HG03108 (cell line): ENCODE measurements around the gene PYGB.

Experiments used
- ATAC-seq: cut with Tn5 transposase; IDR thresholded peaks from one replicate; pipeline ENCODE4 v1.9.1; 2021; ENCODE audit warnings: moderate library complexity; ENCODE audit not compliant: unreplicated experiment

PYGB gene

DNA sequence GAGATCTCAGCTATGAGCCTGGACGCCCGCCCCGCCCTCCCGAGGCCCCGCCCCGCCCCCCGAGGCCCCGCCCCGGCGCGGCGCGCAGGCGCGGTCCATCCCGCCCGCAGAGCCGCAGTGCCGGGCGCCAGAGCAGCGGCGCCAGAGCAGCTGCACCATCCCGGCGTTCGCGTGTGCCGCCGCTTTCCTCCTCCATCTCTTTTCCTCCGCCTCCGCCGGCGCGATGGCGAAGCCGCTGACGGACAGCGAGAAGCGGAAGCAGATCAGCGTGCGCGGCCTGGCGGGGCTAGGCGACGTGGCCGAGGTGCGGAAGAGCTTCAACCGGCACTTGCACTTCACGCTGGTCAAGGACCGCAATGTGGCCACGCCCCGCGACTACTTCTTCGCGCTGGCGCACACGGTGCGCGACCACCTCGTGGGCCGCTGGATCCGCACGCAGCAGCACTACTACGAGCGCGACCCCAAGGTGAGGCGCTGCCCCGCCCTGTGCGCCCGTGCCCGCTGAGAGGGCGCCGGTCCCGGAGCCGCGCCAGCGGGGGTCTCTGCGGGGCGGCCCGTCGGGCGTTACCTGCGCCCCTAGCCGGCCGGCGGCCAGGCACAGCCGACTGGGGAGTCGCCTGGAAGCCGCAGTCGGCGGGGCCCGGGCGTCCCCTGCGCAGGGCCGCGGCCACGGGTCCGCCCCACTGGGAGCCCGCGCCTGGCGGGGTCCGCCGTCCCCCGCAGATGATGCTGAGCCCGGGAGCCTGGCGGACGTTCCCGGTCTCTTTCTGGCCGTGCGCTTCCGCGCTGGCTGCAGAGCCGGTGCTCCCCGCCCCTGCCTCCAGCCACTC is at the start of gene PYGB:
Gene PYGB (plus strand): TSS at position 130 of the 830 bp plus-strand sequence. CDS start 94 bp downstream, at position 224.
- ATAC-seq = peak; percentile 51

- ATAC-seq = no peak
Measured at GRCh38 chr20:25198663-25199383, 49.1 kb upstream of the PYGB start.

- ATAC-seq = no peak
Measured at GRCh38 chr20:25199473-25200260, 48.2 kb upstream of the PYGB start.

DNA sequence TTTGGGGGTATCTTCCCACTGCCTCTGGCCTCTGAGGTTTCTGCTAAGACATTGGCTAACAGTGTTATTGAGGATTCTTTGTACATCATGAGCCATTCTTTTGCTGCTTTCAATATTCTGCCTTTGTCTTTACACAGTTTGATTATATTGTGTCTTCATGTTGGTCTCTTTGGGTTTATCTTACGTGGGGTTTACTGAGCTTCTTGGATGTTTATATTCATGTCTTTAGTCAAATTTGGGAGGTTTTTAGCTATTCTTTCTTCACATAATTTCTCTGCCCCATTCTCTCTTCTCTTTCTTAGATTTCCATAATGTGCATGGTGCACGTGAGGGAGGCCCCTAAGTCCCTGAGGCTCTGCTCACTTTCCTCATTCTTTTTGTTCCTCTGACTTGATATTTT is 44.8 kb upstream of the PYGB start:
- no peak for ATAC-seq

GRCh38 chr20:25203871-25204320 is 44.0 kb upstream of the PYGB start:
- no peak for ATAC-seq

GRCh38 chr20:25204550-25205276 is 43.2 kb upstream of the PYGB start:
- ATAC-seq = no peak

DNA sequence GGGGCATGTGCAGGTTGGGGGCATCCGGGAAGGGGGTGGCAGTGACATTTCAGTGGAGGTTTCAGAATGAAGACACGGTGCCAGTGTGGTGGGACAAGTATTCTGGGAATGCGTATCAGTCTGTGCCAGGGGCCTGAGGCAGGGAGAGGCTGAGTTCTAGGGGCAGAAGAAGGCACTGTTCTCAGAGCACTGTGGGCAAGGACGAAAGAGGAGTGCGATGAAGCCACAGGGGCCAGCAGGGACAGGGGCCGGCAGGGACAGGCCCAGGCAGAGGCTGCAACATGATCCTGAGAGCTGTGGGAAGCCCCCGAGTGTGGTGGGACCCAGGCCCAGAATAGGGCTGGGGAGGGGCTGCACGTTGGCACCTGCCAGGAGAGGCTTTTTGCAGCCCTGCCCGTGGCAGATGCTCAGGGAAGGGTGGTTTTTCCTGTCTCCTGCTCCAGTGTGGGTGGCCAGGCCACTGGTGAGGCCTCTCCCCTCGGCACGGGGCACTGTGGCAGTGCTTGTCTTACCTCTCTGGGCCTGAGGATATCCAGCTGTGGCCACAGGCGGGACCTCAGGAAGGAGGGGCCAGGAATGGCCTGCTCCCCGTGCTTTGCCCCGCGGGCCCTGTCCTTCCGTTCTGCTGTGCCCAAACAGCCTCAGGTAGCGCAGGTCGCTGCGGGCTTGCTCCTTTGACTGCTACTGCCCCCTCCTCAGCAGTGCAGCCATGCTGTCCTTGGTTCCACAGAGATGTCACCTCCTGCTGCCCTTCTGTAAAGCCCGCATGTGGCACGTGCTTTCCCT is 42.4 kb upstream of the PYGB start:
- ATAC-seq = no peak

DNA sequence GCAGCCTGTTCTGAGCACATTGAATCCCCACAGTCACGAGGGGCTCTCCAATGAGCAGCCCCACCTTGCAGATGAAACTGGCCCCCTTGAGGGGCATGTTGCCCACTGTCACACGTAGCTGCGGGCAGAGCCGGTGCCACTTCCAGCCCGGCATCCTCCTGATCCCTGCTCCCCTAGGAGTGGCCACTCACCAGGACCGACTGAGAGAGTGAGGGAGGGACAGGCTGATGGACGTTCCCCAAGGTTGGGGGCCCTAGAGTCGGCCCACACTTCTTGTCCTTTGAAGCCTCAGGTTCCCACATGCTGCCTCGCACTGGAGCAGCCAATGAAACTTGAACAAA is 41.9 kb upstream of the PYGB start:
- no peak for ATAC-seq

GRCh38 chr20:25206548-25206947 is 41.3 kb upstream of the PYGB start:
- ATAC-seq = no peak

GRCh38 chr20:25207149-25207959 is 40.5 kb upstream of the PYGB start:
- ATAC-seq = no peak

GRCh38 chr20:25207960-25208534 is 39.8 kb upstream of the PYGB start:
- no peak for ATAC-seq

DNA sequence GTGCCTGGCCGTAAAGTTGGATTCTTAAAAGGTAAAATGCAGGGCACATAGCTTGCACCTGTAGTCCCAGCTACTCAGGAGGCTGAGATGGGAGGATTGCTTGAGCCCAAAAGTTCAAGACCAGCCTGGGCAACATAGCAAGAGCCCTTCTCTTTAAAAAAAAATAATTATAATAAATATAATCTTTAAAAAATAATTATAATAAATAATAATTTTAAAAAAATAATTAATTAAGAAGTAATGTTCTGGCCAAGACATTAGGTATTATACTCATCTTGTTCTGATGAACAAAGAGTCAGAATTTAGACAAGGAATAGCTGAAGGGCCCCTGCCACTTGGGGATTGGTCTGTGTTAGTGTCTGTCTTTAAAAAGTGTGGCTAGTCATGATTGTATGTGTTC is 38.5 kb upstream of the PYGB start:
- no peak for ATAC-seq

GRCh38 chr20:25209911-25210310 is 38.0 kb upstream of the PYGB start:
- ATAC-seq = no peak

DNA sequence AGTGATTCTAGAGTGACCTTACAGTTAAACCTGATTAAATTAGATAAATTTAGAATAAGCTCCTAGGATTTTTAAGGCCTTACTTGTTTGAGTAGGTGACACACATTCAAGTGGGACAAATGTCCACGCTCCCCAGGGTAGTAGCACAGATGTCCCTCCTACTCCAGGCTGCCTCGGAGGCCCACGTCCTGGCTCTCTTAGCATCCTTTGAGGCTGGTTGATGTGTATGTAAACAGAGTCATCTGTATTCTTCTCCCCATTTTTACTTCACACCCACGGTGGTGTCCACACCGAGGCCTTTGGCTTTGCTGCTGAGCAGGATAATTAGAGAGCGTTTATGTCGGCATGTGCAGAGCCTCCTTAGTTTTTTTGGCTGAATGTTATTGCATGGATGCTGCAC is 36.6 kb upstream of the PYGB start:
- no peak for ATAC-seq

DNA sequence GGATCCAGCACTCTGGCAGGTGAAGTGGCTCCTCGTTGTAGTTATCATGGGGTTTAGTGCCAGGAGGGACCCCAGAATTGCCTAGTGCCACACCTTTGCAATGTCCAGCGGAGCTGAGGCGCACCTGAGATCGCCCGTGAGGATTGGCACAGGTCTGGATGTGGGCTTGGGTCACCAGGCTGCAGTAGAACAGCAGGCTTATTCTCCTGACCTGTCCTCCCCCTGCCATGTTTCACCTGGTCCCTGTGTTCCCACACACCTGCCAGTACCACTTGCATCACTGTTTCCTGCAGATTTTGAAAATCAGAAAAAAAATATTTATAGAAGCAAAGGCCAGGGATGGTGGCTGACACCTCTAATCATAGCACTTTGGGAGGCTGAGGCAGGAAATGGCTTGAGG is 35.6 kb upstream of the PYGB start:
- no peak for ATAC-seq

DNA sequence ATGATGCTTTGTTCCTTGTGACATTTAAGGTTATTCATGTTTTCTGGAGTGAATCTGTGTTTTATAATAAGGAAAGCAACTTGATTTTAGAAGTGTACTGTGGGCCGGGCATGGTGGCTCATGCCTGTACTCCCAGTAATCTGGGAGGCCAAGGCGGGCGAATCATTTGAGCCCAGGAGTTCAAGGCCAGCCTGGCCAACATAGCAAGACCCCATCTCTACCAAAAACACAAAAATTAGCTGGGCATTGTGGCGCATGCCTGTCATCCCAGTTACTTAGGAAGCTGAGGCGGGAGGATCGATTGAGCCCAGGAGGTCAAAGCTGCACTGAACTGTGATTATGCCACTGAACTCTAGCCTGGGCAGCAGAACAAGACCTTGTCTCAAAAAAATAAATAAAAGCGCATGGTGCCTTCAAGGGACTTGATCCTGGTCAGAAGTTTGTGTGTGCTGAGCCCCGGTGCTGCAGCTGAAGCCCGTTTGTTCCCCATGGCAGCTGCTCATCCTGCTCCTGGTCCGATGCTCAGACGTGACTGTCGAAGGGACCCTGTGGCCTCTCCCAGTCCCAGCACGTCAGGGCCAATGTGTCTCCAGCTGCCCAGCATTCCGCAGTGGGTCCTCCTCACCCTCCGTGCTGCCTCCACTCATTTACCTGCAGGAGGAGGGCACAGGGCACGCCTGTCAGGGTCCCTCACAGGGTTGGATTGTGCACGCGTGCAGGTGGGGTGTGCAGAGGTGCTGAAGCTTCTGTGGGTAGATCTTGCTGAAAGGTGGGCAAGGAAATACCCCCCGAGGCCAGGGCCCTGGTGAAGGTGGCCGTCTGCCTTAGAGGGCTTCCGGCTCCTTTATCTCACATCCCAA is 34.1 kb upstream of the PYGB start:
- no peak for ATAC-seq

- no peak for ATAC-seq
Measured at GRCh38 chr20:25214426-25214790, 33.5 kb upstream of the PYGB start.

DNA sequence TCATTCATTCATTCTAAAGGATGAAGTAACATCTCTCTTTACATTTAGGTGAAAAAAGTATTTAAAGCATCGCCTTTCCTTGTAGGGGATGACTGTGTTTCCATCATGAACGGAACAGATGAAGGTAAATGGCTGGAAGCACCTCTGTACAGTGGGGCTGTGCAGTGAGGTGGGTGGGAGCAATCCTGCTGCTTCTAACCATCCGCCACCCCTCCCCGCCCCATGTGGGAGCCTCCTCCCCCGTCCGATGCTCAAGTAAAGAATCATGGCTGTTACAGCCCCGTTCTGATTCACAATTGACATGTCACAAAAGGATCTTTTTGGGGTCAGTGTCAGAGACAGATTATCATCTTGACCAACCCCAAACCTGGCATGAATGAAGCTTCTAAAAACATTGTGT is 33.1 kb upstream of the PYGB start:
- no peak for ATAC-seq
